GM12878 (cell line): ENCODE results near the gene RNASEH2A. TPM values are rescaled to one million over a fixed set of nuclear protein-coding genes. Genes with fewer than 3 reads are reported as not detected.

Experiments used
- CBFB ChIP-seq: IDR thresholded peaks from 2 replicates; pipeline ENCODE4 v1.6.1; 2016; ENCODE audit warnings: antibody characterized with exemption, low read depth
- ESRRA ChIP-seq: IDR thresholded peaks from 2 replicates; pipeline ENCODE4 v1.6.1; 2012; ENCODE audit warnings: mild to moderate bottlenecking, low read length, improper control_type of control experiment
- FOXK2 ChIP-seq: fragments of 450-650 bp; IDR thresholded peaks from 2 replicates; pipeline ENCODE4 v1.6.1; 2017; ENCODE audit warnings: mild to moderate bottlenecking, moderate library complexity
- GABPA ChIP-seq: IDR thresholded peaks from 2 replicates; pipeline ENCODE4 v1.6.1; 2014; ENCODE audit warnings: antibody characterized with exemption, low read depth, mild to moderate bottlenecking, inconsistent platforms
- GATAD2B ChIP-seq: fragments of 450-650 bp; conservative IDR thresholded peaks from 2 replicates; pipeline ENCODE4 v1.6.1; 2017; ENCODE audit warnings: low read depth, mild to moderate bottlenecking, moderate library complexity
- HDAC6 ChIP-seq: fragments of 200-600 bp; sonication (generic); IDR thresholded peaks from one replicate; pipeline ENCODE4 v1.8.0; 2017; ENCODE audit warnings: antibody characterized with exemption; ENCODE audit not compliant: unreplicated experiment
- IKZF2 ChIP-seq, 2 experiments: fragments of 450-650 bp; IDR thresholded peaks; 2 replicates each; pipeline ENCODE4 v1.6.1; 2017; ENCODE audit warnings: mild to moderate bottlenecking in 2 of 2, moderate library complexity in 2 of 2
- NFIC ChIP-seq: IDR thresholded peaks from 2 replicates; pipeline ENCODE4 v1.6.1; 2012; ENCODE audit warnings: low read depth, mild to moderate bottlenecking, inconsistent platforms, low read length, moderate library complexity
- NRF1 ChIP-seq: conservative IDR thresholded peaks from 2 replicates; pipeline ENCODE4 v1.6.1; 2011; ENCODE audit warnings: mild to moderate bottlenecking, low read depth, low read length, improper control_type of control experiment
- PAX8 ChIP-seq: fragments of 450-650 bp; IDR thresholded peaks from 2 replicates; pipeline ENCODE4 v1.6.1; 2017; ENCODE audit warnings: mild to moderate bottlenecking, moderate library complexity
- POLR2A ChIP-seq: IDR thresholded peaks from 2 replicates; pipeline ENCODE4 v1.6.1; 2011; ENCODE audit warnings: low read depth, mild to moderate bottlenecking, low read length
- RB1 ChIP-seq: fragments of 450-650 bp; formaldehyde crosslinking; IDR thresholded peaks from 2 replicates; pipeline ENCODE4 v1.6.1; 2017; ENCODE audit warnings: mild to moderate bottlenecking, borderline replicate concordance
- SMAD1 ChIP-seq: fragments of 450-650 bp; IDR thresholded peaks from 2 replicates; pipeline ENCODE4 v1.6.1; 2018; ENCODE audit warnings: mild to moderate bottlenecking, low read depth; ENCODE audit not compliant: partially characterized antibody
- SREBF1 ChIP-seq: IDR thresholded peaks from 2 replicates; pipeline ENCODE4 v1.6.1; 2012; ENCODE audit warnings: mild to moderate bottlenecking, low read length
- SREBF2 ChIP-seq: IDR thresholded peaks from 2 replicates; pipeline ENCODE4 v1.6.1; 2012; ENCODE audit warnings: mild to moderate bottlenecking, low read length
- TCF3 ChIP-seq: IDR thresholded peaks from 2 replicates; pipeline ENCODE4 v1.6.1; 2012; ENCODE audit warnings: low read depth, mild to moderate bottlenecking, low read length, borderline replicate concordance; ENCODE audit not compliant: insufficient read depth
- ZNF207 ChIP-seq: fragments of 450-650 bp; IDR thresholded peaks from 2 replicates; pipeline ENCODE4 v1.6.1; 2014; ENCODE audit warnings: antibody characterized with exemption, mild to moderate bottlenecking, borderline replicate concordance
- ZNF24 ChIP-seq: fragments of 450-650 bp; IDR thresholded peaks from 2 replicates; pipeline ENCODE4 v1.6.1; 2017; ENCODE audit warnings: antibody characterized with exemption, mild to moderate bottlenecking
- ZNF622 ChIP-seq: fragments of 450-650 bp; IDR thresholded peaks from 2 replicates; pipeline ENCODE4 v1.6.1; 2017; ENCODE audit warnings: mild to moderate bottlenecking, inconsistent platforms
- ZSCAN29 ChIP-seq: fragments of 450-650 bp; IDR thresholded peaks from 2 replicates; pipeline ENCODE4 v1.6.1; 2017; ENCODE audit warnings: mild to moderate bottlenecking, moderate library complexity
- polyA plus RNA-seq, 11 experiments: library from polyadenylated mRNA; depleted of rRNA in 4 of 11; unstranded in 6 of 11; stranded (reverse) in 5 of 11; fragments of >200 nt; fragmentation: Nextera tagmentation in 4 of 11; fragmentation: Illumina TruSeq in 1 of 11; extraction: Ambion mirVana in 4 of 11; extraction: Trizol in 1 of 11; gene quantifications; 1 replicate in 1 of 11; 2 replicates in 10 of 11; pipeline versions ENCODE4 v1.2.1 to v1.2.3, GENCODE V29; 2011 to 2016; ENCODE audit warnings: inconsistent platforms in 2 of 11, missing spikeins in 2 of 11, low read depth in 1 of 11
- total RNA-seq, 4 experiments: library from RNA; depleted of rRNA in 3 of 4; stranded (reverse); fragments of >200 nt in 3 of 4; fragmentation: Illumina TruSeq in 1 of 4; extraction: Trizol in 1 of 4; gene quantifications; 2 replicates each; pipeline versions ENCODE4 v1.2.1 to v1.2.3, GENCODE V29; 2013 to 2021
- TF ChIP-seq, protein P1 (sequence below): fragments of 450-650 bp; IDR thresholded peaks from 2 replicates; pipeline ENCODE4 v1.6.1; 2017; ENCODE audit warnings: antibody characterized with exemption, mild to moderate bottlenecking, moderate library complexity
- TF ChIP-seq, protein P2 (sequence below): IDR thresholded peaks from 2 replicates; pipeline ENCODE4 v1.6.1; 2012; ENCODE audit warnings: low read depth, low read length, improper control_type of control experiment
- TF ChIP-seq, protein P3 (sequence below): IDR thresholded peaks from 2 replicates; pipeline ENCODE4 v1.6.1; 2011; ENCODE audit warnings: low read depth, mild to moderate bottlenecking, low read length, moderate library complexity, borderline replicate concordance; ENCODE audit errors: extremely low read depth
- TF ChIP-seq, protein P4 (sequence below): fragments of 450-650 bp; IDR thresholded peaks from 2 replicates; pipeline ENCODE4 v1.6.1; 2018; ENCODE audit warnings: mild to moderate bottlenecking, low read depth, moderate library complexity; ENCODE audit not compliant: partially characterized antibody

The RNASEH2A gene
- total and polyA plus RNA-seq, 10 of the 15 experiments (the other 5 are each of a cell fraction or from before 2014, with no cell fraction given) = 17.4 to 103 (median 40.4) TPM

DNA sequence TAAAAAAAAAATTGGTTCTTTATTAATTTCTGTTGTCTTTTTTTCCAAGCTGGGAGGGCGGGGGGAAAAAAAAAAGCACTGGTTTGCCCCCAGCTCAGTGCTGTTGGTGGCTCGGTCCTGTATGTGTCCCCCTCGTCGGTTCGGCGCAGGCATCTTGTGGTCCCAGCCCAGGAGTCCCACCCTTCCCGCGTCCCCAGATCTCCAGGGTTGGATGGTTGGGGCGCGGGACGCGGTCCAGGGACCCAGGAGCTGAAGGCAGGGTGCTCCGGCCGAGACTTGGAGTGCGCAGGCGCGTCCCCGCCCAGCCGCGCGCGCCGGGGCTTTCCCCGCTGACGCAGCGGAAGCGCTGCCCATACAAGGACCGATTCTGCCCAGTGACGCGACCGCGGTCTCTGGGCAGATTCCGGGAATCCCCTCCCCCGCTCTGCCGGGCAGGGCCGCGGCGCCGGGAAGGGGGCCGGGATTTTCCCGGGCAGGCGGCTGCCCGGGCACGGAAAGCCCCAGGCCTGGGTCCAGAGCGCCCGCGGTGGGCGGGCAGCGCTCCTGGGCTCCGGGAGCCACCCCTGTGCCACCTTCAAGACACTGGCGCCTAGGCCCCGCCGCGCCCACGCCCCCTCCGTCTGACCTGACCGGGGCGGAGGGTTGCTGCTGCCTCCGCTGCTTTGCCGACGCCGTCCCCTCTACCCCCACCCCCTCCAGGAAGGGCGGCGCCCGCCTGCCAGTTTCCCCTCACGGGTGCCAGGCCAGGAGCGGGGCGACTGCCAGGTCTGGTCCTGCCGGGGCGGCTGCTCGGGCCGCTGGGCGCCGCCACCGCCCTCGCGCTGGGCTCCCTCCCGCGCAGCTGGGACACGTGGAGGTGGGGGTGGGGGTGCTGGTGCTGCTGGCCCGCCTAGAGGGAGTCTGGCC is 12.8 kb upstream of the RNASEH2A start (continued):
- TF ChIP-seq NFIC (no peak), GABPA (no peak), SREBF1 (no peak; the same call in 1 of the 2 replicates), IKZF2 (IDR thresholded peaks at IDR 0.05) (peak; percentile 92 to 93), ZSCAN29 (no peak), ZNF622 (no peak), ZNF24 (0 out of 2 replicates have a peak, but pooled peaks have one; percentile 11), GATAD2B (peak; percentile 100), RB1 (peak; percentile 71; the same call in 1 of the 2 replicates), HDAC6 (no peak), SREBF2 (no peak), TCF3 (peak; percentile 70; the same call in 1 of the 2 replicates), PAX8 (no peak), POLR2A (peak; percentile 89), ZNF207 (peak; percentile 73; the same call in 1 of the 2 replicates), CBFB (peak; percentile 70; the same call in 1 of the 2 replicates), ESRRA (peak; percentile 86), FOXK2 (no peak), NRF1 (peak; percentile 65), SMAD1 (peak; percentile 74)
- TF ChIP-seq, protein P1, sequence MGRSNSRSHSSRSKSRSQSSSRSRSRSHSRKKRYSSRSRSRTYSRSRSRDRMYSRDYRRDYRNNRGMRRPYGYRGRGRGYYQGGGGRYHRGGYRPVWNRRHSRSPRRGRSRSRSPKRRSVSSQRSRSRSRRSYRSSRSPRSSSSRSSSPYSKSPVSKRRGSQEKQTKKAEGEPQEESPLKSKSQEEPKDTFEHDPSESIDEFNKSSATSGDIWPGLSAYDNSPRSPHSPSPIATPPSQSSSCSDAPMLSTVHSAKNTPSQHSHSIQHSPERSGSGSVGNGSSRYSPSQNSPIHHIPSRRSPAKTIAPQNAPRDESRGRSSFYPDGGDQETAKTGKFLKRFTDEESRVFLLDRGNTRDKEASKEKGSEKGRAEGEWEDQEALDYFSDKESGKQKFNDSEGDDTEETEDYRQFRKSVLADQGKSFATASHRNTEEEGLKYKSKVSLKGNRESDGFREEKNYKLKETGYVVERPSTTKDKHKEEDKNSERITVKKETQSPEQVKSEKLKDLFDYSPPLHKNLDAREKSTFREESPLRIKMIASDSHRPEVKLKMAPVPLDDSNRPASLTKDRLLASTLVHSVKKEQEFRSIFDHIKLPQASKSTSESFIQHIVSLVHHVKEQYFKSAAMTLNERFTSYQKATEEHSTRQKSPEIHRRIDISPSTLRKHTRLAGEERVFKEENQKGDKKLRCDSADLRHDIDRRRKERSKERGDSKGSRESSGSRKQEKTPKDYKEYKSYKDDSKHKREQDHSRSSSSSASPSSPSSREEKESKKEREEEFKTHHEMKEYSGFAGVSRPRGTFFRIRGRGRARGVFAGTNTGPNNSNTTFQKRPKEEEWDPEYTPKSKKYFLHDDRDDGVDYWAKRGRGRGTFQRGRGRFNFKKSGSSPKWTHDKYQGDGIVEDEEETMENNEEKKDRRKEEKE = peak; percentile 25; the same call in 1 of the 2 replicates
- TF ChIP-seq, protein P2, sequence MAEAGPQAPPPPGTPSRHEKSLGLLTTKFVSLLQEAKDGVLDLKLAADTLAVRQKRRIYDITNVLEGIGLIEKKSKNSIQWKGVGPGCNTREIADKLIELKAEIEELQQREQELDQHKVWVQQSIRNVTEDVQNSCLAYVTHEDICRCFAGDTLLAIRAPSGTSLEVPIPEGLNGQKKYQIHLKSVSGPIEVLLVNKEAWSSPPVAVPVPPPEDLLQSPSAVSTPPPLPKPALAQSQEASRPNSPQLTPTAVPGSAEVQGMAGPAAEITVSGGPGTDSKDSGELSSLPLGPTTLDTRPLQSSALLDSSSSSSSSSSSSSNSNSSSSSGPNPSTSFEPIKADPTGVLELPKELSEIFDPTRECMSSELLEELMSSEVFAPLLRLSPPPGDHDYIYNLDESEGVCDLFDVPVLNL = peak; percentile 53; the same call in 1 of the 2 replicates
- TF ChIP-seq, protein P3, sequence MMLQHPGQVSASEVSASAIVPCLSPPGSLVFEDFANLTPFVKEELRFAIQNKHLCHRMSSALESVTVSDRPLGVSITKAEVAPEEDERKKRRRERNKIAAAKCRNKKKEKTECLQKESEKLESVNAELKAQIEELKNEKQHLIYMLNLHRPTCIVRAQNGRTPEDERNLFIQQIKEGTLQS = no peak
- TF ChIP-seq, protein P4, sequence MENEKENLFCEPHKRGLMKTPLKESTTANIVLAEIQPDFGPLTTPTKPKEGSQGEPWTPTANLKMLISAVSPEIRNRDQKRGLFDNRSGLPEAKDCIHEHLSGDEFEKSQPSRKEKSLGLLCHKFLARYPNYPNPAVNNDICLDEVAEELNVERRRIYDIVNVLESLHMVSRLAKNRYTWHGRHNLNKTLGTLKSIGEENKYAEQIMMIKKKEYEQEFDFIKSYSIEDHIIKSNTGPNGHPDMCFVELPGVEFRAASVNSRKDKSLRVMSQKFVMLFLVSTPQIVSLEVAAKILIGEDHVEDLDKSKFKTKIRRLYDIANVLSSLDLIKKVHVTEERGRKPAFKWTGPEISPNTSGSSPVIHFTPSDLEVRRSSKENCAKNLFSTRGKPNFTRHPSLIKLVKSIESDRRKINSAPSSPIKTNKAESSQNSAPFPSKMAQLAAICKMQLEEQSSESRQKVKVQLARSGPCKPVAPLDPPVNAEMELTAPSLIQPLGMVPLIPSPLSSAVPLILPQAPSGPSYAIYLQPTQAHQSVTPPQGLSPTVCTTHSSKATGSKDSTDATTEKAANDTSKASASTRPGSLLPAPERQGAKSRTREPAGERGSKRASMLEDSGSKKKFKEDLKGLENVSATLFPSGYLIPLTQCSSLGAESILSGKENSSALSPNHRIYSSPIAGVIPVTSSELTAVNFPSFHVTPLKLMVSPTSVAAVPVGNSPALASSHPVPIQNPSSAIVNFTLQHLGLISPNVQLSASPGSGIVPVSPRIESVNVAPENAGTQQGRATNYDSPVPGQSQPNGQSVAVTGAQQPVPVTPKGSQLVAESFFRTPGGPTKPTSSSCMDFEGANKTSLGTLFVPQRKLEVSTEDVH = no peak
